Choroid plexus epithelial cell (primary cell): ENCODE measurements around the gene ERBB2.
"Not testable (repeated sequence)": the region's sequence is repeated elsewhere in the genome, so short reads cannot be mapped to it uniquely, and the experiment has no call there.

Experiments
- DNase-seq: peaks from one replicate; pipeline ENCODE4 v3.0.0-alpha.2; 2010; ENCODE audit warnings: low read depth
- H3K4me3 ChIP-seq: 2 replicates; pipeline ENCODE4 v1.5.1; 2011; ENCODE audit warnings: low read depth, mild to moderate bottlenecking, control low read depth, low read length, moderate library complexity
- CTCF ChIP-seq: conservative IDR thresholded peaks from 2 replicates; pipeline ENCODE4 v1.5.1; 2011; ENCODE audit warnings: low read depth, mild to moderate bottlenecking, control low read depth, inconsistent platforms, low read length, moderate library complexity

Gene ERBB2

GRCh38 chr17:39745335-39746144 lies 45.7 kb downstream of the ERBB2 start:
- H3K4me3 ChIP-seq = no peak overlapping the region
- DNase-seq = no peak
- TF ChIP-seq CTCF = no peak

DNA sequence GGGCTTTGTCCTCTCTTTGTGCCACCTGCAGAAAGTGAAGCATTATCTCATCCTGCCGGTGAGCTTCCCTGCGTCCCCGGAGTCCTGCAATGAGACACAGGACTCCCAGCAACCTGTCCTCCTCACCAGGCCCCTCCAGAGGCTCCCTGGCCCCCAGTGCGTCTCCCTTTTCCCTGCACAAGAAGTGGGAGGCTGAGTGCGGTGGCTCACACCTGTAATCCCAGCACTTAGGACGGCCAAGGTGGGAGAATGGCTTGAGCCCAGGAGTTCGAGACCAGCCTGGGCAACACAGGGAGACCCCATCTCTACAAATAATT lies 46.2 kb downstream of the ERBB2 start:
- TF ChIP-seq CTCF = no peak
- H3K4me3 ChIP-seq = no peak overlapping the region
- no peak for DNase-seq

DNA sequence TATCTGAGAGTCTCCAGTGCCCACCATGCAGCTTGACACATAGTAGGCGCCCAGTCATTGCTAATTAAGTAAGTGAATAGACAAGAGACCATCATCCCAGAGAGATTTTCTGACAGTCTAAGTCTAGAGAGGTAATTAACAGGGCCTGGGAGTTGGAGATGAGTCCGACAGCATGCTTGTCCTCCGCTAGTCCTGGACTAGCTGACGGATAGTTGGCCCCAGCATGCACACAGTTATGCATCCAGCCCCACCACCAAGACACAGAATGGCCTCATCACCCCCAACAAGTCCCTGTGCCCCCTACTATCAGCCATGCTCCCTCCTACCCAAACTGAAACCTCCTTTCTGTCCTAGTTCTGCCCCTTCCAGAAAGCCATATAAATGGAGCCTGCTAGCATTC lies 47.9 kb downstream of the ERBB2 start:
- no peak for TF ChIP-seq CTCF
- no peak overlapping the region for H3K4me3 ChIP-seq
- DNase-seq = no peak

DNA sequence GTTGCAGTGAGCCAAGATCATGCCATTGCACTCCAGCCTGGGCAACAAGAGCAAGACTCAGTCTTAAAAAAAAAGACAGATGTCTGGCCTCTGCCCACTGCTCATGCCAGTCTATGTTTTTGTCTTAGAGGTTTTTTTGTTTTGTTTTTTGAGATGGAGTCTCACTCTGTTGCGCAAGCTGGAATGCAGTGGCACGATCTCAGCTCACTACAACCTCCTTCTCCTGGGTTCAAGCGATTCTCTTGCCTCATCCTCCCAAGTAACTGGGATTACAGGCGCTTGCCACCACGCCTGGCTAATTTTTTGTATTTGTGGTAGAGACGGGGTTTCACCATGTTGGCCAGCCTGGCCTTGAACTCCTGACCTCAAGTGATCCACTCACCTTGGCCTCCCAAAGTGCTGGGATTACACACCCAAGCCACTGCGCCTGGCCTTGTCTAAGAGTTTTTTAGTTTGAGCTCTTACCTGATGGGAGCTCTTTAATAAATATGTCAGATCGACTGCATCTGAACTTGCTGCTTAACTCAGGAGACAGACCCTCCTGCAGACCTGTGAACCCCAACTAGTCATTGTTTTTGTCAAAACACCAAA lies 48.7 kb downstream of the ERBB2 start:
- H3K4me3 ChIP-seq, DNase-seq: not testable (repeated sequence)

- DNase-seq = no peak
- TF ChIP-seq CTCF = no peak
- H3K4me3 ChIP-seq = no peak overlapping the region
Measured at GRCh38 chr17:39750131-39751015, 50.5 kb downstream of the ERBB2 start.

DNA sequence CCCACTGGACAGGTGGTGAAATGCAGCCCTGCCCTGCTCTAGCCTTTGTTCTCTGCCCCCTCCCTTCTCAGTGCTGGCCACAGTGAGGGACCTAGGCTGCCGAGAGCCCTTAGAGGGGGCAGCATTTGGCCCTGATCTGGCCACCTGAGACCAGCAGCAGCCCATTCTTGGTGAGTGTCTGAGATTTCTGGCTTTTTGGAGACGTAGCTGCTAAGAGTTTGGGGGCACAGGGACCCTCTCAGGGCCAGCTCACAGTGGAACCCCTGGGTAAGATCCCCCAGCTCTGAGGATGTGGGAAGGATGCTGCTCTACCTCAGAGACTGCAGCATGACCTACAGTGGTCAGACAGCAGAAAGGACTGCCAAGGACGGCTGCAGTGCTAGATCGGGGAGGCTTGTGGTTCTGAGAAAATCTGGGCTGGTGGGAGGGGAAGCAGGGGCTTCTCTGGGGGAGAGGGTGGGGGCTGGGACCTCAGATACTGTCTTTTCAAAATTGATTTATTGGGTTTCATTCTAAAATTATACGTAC lies 51.2 kb downstream of the ERBB2 start:
- DNase-seq = no peak
- TF ChIP-seq CTCF = no peak
- no peak overlapping the region for H3K4me3 ChIP-seq

GRCh38 chr17:39751637-39752036 lies 51.8 kb downstream of the ERBB2 start:
- H3K4me3 ChIP-seq = no peak overlapping the region
- no peak for TF ChIP-seq CTCF
- DNase-seq = no peak
